Thyroid gland (tissue), 4 donors: ENCODE results near the gene ZBTB16.

Experiments used
- POLR2A ChIP-seq, 2 donors: fragments of 450-650 bp; IDR thresholded peaks; one replicate each; pipeline ENCODE4 v1.6.1; 2017; ENCODE audit warnings: antibody characterized with exemption in 2 of 2, mild to moderate bottlenecking in 2 of 2, moderate library complexity in 1 of 2
- TF ChIP-seq, protein P1 (sequence below), 6 experiments: fragments of 200-600 bp in 3 of 6; fragments of 450-650 bp in 3 of 6; sonication (generic) in 3 of 6; IDR thresholded peaks; one replicate each; pipeline ENCODE4 v1.5.1; 2016 to 2019; ENCODE audit warnings: antibody characterized with exemption in 6 of 6, mild to moderate bottlenecking in 2 of 6, inconsistent platforms in 1 of 6, moderate library complexity in 1 of 6

DNA sequence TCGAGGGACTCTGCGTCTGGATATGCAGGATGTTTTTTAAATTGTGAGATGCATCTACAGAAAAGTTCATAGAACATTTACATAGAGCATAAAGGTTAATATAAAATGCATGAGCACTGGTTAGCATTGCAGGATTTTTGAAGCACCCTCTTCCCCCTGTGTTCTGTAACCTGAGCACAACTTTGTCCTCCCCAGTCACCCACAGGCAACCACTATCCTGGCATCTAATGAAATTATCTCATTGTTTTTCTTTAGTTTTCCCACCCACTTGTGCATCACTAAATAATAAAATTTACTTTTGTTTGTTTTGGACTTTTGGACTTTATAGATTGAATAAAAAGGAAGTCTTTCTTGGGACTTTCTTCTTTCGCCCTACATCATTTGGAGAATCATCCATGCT is 226.7 kb downstream of the ZBTB16 start:
- TF ChIP-seq, protein P1, sequence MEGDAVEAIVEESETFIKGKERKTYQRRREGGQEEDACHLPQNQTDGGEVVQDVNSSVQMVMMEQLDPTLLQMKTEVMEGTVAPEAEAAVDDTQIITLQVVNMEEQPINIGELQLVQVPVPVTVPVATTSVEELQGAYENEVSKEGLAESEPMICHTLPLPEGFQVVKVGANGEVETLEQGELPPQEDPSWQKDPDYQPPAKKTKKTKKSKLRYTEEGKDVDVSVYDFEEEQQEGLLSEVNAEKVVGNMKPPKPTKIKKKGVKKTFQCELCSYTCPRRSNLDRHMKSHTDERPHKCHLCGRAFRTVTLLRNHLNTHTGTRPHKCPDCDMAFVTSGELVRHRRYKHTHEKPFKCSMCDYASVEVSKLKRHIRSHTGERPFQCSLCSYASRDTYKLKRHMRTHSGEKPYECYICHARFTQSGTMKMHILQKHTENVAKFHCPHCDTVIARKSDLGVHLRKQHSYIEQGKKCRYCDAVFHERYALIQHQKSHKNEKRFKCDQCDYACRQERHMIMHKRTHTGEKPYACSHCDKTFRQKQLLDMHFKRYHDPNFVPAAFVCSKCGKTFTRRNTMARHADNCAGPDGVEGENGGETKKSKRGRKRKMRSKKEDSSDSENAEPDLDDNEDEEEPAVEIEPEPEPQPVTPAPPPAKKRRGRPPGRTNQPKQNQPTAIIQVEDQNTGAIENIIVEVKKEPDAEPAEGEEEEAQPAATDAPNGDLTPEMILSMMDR (IDR thresholded peaks at IDR 0.05) = no peak
- TF ChIP-seq POLR2A (IDR thresholded peaks at IDR 0.05) = no peak
